Measurements from ENCODE around the gene ITSN1.

DNA sequence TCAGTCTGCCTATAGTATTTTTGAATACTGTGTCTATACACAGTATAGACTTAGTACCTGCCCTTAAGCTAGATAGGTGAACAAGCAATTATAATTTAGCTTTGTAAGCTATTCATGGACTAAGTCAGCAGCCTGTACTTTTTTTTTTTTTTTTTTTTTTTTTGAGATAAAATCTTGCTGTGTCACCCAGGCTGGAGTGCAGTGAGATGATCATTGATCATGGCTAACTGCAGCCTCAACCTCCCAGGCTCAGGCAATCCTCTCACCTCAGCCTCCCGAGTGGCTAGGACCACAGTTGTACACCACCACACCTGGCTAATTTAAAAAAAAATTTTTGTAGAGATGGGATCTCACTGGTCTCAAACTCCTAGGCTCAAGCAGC lies 17.3 kb downstream of the ITSN1 start:
- TF ChIP-seq TAF1 (conservative IDR thresholded peaks at IDR 0.05) (no peak), RXRA (IDR thresholded peaks at IDR 0.05) (no peak), HNF4A (conservative IDR thresholded peaks at IDR 0.05) (no peak), GABPA (IDR thresholded peaks at IDR 0.05 in 1 of 2, conservative IDR thresholded peaks at IDR 0.05 in 1 of 2) (no peak), RAD21 (IDR thresholded peaks at IDR 0.05) (no peak), YY1 (IDR thresholded peaks at IDR 0.05) (no peak)
- TF ChIP-seq, protein P1, sequence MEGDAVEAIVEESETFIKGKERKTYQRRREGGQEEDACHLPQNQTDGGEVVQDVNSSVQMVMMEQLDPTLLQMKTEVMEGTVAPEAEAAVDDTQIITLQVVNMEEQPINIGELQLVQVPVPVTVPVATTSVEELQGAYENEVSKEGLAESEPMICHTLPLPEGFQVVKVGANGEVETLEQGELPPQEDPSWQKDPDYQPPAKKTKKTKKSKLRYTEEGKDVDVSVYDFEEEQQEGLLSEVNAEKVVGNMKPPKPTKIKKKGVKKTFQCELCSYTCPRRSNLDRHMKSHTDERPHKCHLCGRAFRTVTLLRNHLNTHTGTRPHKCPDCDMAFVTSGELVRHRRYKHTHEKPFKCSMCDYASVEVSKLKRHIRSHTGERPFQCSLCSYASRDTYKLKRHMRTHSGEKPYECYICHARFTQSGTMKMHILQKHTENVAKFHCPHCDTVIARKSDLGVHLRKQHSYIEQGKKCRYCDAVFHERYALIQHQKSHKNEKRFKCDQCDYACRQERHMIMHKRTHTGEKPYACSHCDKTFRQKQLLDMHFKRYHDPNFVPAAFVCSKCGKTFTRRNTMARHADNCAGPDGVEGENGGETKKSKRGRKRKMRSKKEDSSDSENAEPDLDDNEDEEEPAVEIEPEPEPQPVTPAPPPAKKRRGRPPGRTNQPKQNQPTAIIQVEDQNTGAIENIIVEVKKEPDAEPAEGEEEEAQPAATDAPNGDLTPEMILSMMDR (IDR thresholded peaks at IDR 0.05; ENCODE audit: low read depth, low read length, missing input control), result no peak
- TF ChIP-seq, protein P2, sequence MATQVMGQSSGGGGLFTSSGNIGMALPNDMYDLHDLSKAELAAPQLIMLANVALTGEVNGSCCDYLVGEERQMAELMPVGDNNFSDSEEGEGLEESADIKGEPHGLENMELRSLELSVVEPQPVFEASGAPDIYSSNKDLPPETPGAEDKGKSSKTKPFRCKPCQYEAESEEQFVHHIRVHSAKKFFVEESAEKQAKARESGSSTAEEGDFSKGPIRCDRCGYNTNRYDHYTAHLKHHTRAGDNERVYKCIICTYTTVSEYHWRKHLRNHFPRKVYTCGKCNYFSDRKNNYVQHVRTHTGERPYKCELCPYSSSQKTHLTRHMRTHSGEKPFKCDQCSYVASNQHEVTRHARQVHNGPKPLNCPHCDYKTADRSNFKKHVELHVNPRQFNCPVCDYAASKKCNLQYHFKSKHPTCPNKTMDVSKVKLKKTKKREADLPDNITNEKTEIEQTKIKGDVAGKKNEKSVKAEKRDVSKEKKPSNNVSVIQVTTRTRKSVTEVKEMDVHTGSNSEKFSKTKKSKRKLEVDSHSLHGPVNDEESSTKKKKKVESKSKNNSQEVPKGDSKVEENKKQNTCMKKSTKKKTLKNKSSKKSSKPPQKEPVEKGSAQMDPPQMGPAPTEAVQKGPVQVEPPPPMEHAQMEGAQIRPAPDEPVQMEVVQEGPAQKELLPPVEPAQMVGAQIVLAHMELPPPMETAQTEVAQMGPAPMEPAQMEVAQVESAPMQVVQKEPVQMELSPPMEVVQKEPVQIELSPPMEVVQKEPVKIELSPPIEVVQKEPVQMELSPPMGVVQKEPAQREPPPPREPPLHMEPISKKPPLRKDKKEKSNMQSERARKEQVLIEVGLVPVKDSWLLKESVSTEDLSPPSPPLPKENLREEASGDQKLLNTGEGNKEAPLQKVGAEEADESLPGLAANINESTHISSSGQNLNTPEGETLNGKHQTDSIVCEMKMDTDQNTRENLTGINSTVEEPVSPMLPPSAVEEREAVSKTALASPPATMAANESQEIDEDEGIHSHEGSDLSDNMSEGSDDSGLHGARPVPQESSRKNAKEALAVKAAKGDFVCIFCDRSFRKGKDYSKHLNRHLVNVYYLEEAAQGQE (IDR thresholded peaks at IDR 0.05), result no peak
- TF ChIP-seq, protein P3, sequence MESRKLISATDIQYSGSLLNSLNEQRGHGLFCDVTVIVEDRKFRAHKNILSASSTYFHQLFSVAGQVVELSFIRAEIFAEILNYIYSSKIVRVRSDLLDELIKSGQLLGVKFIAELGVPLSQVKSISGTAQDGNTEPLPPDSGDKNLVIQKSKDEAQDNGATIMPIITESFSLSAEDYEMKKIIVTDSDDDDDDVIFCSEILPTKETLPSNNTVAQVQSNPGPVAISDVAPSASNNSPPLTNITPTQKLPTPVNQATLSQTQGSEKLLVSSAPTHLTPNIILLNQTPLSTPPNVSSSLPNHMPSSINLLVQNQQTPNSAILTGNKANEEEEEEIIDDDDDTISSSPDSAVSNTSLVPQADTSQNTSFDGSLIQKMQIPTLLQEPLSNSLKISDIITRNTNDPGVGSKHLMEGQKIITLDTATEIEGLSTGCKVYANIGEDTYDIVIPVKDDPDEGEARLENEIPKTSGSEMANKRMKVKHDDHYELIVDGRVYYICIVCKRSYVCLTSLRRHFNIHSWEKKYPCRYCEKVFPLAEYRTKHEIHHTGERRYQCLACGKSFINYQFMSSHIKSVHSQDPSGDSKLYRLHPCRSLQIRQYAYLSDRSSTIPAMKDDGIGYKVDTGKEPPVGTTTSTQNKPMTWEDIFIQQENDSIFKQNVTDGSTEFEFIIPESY (IDR thresholded peaks at IDR 0.05), result no peak
- TF ChIP-seq, protein P4, sequence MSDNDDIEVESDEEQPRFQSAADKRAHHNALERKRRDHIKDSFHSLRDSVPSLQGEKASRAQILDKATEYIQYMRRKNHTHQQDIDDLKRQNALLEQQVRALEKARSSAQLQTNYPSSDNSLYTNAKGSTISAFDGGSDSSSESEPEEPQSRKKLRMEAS (IDR thresholded peaks at IDR 0.05), result no peak

All from liver (tissue), 3 donors.